Midbrain (tissue), 1 donor: ENCODE results near the gene DDX39A.
"Not testable (repeated sequence)": the region's sequence is repeated elsewhere in the genome, so short reads cannot be mapped to it uniquely, and the experiment has no call there.

Source experiments
- DNase-seq: peaks from one replicate; lab custom pipeline; 2025; lab: John Stamatoyannopoulos, UW

The DDX39A gene

DNA sequence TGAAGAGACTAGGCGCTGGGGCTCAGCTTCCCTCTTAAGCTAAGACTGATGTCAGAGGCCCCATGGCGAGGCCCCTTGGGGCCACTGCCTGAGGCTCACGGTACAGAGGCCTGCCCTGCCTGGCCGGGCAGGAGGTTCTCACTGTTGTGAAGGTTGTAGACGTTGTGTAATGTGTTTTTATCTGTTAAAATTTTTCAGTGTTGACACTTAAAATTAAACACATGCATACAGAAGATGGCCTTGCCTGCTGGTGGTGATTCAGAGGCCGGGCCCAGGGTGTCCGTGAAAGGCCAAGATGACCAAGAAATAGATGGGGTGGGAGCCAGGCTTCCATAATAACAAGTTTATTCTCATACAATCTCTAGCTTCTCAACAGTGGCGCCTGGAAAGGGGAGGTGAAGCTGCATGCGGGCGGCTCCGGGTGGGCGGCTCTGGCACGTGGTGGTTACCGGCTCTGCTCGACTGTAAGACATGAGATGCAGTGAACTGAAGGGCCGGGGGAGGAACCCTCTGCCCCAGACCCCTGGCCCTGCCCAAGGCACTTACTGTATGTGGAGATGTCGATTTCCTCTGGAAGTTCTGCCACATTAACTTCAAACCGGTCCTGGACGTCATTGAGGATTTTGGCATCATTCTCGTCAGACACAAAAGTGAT is 10.5 kb downstream of the DDX39A start:
- no peak for DNase-seq

DNA sequence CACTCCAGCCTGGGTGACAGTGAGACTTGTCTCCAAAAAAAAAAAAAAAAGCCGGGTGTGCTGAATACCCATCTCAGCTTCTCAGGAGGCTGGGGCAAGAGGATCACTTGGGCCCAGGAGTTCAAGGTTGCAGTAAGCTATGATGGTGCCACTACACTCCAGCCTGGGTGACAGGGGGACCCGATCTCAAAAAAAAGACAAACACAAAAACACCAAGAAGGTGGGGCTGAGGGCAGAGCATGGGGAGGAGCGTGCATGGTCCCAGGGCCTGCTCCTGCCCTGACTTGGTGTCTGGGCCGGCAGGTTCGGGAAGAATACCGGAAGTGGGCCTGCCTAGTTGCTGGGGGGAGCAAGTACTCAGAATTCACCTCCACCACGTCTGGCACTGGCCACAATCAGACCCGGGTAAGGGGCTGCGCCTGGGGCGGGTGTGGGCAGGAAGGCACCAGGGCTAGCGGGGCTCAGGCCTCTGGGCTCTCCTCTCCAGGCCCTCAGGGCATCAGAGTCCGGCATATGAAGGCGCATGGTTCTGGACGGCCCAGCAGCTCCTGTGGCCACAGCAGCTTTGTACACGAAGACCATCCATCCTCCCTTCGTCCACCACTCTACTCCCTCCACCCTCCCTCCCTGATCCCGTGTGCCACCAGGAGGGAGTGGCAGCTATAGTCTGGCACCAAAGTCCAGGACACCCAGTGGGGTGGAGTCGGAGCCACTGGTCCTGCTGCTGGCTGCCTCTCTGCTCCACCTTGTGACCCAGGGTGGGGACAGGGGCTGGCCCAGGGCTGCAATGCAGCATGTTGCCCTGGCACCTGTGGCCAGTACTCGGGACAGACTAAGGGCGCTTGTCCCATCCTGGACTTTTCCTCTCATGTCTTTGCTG is 11.3 kb downstream of the DDX39A start:
- DNase-seq = no peak

DNA sequence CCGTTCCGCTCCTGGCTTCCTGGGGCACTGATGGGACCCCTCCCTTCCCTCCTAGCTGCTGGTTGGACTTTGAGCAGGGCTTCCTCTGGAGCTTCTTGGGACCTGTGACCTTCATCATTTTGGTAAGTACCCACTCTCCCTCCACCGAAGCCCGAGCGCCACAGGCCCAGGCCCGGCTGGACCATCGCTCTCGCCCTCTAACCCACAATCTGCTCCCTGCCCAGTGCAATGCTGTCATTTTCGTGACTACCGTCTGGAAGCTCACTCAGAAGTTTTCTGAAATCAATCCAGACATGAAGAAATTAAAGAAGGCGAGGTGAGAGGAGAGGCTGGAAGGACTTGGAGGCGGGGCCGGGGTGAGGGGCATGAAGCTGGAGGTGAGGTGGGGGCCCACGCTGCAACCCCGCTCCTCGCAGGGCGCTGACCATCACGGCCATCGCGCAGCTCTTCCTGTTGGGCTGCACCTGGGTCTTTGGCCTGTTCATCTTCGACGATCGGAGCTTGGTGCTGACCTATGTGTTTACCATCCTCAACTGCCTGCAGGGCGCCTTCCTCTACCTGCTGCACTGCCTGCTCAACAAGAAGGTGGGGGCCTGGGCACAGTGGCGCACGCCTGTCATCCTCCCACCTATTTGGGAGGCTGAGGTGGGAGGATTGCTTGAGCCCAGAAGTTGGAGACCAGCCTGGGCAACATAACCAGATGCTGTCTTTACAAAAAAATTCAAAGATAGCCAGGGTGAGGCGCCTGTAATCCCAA is 12.3 kb downstream of the DDX39A start:
- no peak for DNase-seq

DNA sequence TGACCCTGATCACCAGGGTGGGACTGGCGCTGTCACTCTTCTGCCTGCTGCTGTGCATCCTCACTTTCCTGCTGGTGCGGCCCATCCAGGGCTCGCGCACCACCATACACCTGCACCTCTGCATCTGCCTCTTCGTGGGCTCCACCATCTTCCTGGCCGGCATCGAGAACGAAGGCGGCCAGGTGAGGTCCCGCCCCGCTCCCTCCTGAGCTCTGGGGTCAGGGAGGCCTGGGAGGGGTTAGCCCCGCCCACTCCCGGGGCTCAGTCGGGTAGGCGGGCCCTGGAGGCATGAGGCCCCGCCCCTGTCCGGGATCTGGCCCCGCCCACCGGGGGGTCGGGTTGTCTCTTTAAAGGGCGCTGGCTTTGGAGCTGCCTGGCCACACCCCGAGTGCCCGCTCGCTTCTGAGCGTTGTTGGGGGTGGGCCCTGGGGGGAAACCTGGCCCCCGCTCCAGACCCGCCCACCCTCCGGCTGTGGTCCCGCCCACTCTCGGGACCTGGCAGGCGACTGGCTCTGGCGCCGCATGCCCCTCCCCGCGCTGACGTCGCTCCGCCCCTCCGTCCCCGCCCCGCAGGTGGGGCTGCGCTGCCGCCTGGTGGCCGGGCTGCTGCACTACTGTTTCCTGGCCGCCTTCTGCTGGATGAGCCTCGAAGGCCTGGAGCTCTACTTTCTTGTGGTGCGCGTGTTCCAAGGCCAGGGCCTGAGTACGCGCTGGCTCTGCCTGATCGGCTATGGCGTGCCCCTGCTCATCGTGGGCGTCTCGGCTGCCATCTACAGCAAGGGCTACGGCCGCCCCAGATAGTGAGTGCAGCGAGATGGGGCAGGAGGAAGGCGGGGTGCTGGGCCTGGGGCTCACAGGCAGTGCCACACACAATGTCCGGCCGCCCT is 13.1 kb downstream of the DDX39A start:
- DNase-seq = peak; percentile 91

DNA sequence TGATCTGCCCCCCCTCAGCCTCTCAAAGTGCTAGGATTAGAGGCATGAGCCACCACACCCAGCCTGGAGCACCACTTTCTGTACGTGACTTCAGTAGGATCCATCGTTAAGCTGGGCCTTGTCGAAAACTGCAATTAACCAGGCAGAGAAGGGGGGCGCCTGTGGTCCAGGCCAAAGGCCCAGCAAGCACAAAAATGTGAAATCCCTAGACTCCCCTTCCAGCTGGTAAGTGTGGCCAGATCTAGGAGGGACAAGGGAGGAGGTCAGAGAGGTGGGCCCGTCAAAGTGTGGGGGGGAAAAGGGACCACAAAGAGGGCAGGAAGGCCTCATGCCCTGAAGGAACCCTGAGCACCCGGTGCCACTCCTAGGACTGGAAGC is 13.8 kb downstream of the DDX39A start:
- no peak for DNase-seq

DNA sequence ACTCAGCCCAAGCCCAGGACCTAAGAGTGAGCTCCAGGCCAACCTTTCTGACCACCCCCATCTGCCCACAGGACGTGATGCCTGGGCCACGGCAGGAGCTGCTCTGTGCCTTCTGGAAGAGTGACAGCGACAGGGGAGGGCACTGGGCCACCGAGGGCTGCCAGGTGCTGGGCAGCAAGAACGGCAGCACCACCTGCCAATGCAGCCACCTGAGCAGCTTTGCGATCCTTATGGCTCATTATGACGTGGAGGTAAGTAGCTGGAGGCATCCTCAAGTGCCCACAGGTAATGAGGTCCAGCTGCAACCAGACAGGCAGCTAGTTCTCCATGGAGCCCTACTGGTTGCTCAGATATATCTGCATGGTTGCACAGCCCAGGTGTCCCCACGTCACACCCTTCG is 14.8 kb downstream of the DDX39A start:
- DNase-seq = no peak

DNA sequence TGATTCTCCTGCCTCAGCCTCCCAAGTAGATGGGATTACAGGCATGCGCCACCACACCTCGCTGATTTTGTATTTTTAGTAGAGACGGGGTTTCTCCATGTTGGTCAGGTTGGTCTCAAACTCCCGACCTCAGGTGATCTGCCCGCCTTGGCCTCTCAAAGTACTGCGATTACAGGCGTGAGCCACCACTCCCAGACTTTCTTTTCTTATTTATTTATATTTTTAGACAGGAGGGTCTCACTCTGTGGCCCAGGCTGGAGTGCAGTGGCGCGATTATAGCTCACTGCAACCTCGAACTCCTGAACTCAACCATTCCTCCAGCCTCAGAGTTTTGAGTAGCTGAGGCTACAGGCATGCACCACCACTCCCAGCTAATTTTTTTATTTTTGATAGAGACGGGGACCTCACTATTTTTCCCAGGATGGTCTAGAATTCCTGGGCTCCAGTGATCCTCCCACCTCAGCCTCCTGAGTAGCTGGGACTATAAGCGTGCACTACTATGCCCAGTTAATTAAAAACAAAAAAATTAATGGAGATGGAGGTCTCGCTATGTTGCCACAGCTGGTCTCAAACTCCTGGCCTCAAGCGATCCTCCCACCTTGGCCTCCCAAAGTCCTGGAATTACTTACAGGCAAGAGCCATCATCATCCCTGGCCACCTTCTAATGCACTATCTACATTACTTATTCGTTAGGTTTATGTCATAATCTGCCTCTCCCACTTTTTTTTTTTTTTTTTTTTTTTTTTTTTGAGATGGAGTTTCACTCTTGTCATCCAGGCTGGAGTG is 15.8 kb downstream of the DDX39A start:
- not testable (repeated sequence) for DNase-seq

DNA sequence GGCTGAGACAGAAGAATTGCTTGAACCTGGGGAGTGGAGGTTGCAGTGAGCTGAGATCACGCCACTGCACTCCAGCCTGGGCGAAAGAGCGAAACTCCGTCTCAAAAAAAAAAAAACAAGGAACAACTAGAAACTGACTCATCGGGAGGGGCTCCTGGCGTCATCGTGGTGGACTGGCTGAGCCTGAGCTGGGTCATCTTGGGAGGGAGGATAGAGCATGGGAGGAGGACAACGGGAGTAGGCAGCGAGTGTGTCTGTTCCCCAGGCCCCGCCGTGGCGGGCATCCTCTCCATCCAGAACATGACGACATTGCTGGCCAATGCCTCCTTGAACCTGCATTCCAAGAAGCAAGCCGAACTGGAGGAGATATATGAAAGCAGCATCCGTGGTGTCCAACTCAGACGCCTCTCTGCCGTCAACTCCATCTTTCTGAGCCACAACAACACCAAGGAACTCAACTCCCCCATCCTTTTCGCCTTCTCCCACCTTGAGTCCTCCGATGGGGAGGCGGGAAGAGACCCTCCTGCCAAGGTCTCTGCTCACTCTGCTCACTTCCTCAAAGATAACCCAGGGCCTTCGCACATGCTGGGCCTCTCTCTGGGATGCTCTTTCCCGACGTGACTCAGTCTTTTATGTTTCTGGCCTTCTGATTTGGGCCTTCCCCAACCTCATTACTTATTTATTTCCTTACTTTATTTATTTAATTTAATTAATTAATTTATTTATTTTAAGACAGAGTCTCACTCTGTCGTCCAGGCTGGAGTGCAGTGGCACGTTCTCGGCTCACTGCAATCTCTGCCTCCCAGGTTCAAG is 16.6 kb downstream of the DDX39A start:
- no peak for DNase-seq

DNA sequence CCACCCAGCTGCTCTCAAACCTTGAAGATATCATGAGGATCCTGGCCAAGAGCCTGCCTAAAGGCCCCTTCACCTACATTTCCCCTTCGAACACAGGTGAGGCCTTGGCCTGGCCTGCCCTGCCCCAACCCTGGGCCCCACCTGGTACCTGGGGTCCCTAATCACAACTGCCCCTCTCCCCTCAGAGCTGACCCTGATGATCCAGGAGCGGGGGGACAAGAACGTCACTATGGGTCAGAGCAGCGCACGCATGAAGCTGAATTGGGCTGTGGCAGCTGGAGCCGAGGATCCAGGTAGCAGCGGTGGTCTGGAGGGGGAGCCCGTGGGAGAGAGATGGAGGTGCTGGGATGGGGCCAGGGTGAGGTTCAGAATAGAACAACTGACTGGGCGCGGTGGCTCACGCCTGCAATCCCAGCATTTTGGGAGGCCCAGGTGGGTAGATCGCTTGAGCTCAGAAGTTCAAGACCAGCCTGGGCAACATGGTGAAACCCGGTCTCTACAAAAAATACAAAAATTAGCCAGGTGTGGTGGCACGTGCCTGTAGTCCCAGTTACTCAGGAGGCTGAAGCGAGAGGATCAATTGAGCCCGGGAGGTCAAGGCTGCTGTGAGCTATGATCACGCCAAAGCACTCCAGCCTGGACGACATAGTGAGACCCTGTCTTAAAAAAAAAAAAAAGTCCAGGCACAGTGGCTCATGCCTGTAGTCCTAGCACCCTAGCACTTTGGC is 17.5 kb downstream of the DDX39A start:
- no peak for DNase-seq

DNA sequence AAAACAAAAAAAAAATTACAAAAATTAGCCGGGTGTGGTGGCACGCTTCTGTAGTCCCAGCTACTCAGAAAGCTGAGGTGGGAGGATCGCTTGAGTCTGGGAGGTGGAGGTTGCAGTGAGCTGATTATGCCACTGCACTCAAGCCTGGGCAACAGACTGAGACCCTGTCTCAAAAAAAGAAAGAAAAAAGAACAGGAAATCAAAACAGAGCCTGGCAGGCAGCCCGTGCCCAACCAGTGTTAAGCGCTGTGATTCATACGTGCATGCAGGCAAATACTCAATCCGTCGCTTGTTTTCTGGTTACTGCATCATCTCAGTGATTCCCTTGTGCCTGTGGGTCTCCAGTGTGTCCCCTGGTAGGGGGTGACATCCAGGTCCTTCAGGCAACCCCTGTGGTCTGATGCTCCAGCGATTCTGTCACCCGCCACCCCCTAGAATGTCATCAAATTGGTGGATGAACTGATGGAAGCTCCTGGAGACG is 18.1 kb downstream of the DDX39A start:
- DNase-seq = no peak

DNA sequence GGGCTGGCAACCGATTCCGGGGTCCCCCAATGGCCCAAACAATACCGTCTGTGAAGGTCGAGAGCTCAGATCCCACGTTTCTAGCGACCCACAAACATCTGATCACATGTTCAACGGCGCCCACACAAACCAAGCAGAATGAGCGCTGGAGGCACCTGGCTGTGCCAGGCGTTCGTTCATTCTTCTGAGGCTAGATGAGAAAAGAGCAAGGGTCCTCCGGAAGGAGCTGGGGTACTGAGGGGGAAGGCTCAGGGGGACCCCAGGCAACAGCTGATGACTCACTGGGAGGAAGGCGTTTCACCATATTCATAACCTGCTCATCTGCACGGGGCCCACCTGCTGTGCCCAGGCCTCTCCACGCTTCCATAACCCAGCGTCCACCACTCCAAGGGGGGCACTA is 22.0 kb downstream of the DDX39A start:
- DNase-seq = not testable (repeated sequence)

DNA sequence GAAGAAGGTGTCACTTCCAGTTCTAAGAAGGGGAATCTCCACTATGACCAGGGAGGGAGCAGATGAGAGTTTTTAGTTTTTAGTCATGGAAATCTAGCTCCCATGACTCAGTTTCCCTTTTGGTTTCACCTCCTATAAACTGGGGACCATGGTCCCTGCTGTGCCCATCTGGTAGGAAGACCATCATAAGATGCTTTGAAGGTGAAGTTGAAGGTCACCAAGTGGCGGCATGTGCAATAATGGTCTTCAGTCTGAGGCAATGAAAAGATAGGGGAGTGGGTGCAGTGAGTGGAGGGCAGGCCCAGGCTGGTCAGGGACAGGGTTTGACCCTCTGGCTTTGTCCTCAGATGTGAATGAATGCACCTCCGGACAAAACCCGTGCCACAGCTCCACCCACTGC is 22.4 kb downstream of the DDX39A start:
- DNase-seq = not testable (repeated sequence)

DNA sequence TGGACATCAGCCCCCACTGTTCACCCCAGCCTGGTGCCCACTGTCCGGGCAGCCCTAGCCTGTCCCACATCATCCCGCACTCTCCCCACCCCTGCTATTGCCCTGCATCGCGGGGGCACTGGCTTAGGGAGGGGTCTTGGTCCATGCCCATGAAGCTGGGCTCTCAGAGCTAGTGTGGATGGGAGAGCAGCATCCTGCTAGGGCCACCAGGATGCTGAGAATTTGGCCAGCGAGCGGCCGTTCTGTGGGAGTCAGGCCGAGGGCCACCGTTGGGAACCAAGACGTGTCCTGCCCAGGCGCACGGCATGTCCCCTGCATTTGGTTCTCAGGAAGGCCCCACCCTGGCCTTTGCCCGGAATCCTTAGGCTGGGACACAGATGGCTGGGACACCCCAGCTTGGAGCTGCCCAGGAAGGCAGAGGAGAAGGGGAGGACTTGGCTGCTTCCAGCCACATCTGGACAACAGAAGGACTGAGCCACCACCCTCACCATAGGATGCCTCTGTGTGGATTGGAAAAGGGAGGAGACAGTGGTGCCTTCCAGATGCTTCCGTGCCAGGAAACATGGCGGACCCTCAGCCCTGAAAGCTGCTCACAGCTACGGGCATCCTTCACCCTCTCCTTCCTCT is 23.3 kb downstream of the DDX39A start:
- DNase-seq = no peak

DNA sequence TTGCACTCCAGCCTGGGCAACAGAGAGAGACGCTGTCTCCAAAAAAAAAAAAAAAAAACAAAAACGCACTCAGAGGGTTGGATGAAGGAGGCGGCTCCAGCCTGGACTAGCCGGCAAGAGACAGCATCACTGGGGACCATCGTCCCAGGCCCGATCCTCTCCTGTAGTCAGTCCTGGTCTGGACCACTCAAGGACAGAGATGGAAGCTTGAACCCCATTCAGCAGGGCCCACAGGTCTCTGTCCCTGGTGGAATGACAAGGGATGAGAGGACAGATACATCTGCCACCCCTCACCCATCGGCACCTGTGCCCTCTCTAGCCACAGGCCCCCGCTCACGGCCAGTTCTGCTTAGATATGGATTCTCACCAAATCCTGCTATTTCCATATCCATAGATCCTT is 23.9 kb downstream of the DDX39A start:
- no peak for DNase-seq

DNA sequence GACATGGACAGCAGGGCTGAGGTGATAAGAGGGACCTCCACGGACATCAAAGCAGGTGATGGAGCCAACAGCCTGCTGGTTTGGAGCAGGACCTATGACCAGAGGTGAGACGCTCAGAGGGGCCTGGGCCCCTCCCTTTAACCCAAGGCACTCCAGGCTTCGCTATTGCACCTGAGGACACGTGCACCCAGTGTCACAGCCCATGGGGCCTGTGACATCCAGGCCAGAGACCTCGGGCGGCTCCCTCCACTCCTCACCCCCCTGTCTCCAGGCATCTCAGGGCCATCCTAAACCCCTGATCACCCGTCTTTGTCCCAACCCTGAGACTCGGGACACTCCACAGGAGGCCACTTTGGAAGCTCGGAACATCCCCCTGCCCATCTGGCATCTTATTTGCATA is 25.0 kb downstream of the DDX39A start:
- DNase-seq = no peak

DNA sequence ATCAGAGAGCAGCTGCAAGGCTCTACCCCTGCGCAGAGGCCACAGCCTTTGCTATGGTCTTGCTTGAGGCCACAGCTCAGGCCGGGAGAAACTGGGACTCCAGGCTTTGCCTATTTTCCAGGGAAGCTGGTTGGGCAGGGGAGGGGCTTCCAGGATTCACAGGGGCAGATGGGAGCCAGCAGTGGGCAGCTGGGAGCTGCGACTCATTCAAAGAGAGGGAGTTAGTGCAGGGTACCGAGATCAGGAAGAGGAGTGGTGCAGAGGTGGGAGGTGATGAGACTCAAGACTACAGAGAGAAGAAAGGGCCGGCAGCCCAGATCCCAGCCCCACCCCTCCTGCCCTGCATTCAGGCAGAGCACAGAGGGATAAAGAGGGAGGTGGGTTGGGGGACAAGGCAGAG is 25.8 kb downstream of the DDX39A start:
- DNase-seq = no peak

DNA sequence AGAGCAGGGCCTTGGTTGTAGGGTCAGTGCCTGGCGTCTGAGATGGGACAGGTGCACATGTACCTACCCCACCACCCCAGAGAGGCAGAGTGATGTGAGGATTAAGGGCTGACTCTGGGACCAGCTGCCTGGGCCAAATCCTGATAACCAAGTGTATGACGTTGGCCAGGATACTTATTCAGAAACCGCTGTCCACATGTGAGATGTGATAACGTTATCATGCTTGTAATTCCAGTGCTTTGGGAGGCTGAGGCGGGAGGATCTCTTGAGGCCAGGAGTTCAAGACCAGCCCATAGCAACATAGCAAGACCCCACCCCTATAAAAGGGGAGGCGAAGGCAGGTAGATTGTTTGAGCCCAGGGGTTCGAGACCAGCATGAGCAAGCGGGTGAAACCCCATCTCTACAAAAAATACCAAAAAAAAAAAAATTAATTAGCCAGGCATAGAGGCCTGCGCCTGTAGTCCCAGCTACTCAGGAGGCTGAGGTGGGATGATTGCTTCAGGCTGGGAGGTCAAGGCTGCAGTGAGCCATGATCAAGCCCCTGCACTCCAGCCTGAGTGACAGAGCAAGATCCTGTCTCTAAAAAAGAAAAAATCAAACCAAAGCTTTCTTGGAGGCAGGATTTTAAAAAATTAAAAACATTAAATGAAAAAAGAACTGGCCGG is 27.9 kb downstream of the DDX39A start:
- no peak for DNase-seq

DNA sequence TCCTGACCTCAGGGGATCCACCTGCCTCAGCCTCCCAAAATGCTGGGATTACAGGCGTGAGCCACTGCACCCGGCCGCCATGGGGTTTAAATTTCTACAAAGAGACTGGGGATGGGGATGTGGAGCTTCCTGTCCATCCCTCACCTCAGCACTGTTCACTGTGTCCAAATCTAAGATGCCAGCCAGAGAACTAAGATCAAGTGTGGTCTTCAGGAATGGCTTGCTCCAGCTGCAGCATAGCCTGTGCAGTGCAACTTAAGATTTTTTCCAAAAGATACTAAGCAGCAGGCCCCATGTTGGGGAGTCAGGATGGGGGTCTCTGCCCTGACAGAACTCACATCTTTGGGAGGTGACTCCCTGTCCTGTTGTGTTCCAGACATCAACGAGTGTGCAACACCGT is 28.6 kb downstream of the DDX39A start:
- no peak for DNase-seq
